Stimulated activated CD4-positive, alpha-beta T cell treated with anti-CD3 and anti-CD28 coated beads, Interleukin-4, amount 100 ng/mL, for 4 hours (primary cell): ENCODE results near the gene IGSF21.

Experiments used
- DNase-seq, 2 experiments: peaks; one replicate each; pipeline ENCODE4 v3.0.0-alpha.2; 2020

Gene IGSF21

GRCh38 chr1:18120638-18121037, 13.0 kb downstream of the IGSF21 start:
- no peak for DNase-seq

- DNase-seq: no peak
Measured at GRCh38 chr1:18121072-18121820, 13.6 kb downstream of the IGSF21 start.

DNA sequence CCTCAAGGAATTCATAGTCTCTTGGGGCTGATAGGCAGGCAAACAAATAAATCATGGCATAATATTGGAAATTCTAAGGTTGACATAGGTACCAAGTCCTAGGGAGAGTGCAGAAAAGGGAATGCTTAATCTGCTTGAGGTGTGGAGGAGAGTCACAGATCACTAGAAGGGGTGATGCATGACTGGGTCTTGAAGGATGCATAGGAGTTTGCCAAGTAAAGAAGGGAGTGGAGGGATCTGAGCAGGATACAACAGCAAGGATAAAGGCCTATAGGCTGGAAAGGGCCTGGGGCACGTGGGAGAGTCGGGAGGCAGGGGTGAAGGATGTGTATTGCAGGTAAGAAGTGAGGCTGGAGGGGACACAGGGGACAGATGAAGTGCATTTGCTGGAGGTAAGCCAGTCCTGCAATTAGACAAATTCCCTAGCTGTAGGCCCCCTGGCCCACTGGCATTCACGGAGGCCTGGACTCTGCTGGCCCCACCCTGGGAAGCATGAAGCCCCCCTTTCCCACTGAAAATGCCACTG, 15.9 kb downstream of the IGSF21 start:
- no peak for DNase-seq

DNA sequence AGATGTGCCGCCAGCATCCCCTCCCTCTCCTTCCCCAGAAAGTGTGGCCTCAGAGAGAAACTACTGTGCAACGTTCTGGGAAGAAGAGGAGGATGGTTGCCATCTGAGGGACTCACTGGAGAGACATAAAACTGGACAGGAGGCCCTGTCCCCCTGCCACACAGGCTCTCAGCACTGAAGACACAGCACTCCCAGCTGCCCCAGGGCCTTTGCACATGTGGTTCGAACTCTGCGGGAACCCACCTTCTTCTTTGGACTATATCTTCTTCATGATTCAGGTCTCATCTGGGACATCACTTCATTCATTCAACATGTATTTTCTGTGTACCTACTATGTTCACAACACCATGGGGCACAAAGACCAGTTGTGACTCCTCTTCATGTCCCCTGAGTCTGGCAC, 17.4 kb downstream of the IGSF21 start:
- no peak for DNase-seq

GRCh38 chr1:18126616-18127015, 19.0 kb downstream of the IGSF21 start:
- no peak for DNase-seq

GRCh38 chr1:18128298-18128697, 20.7 kb downstream of the IGSF21 start:
- DNase-seq: no peak

- no peak for DNase-seq
Measured at GRCh38 chr1:18130356-18130755, 22.8 kb downstream of the IGSF21 start.

DNA sequence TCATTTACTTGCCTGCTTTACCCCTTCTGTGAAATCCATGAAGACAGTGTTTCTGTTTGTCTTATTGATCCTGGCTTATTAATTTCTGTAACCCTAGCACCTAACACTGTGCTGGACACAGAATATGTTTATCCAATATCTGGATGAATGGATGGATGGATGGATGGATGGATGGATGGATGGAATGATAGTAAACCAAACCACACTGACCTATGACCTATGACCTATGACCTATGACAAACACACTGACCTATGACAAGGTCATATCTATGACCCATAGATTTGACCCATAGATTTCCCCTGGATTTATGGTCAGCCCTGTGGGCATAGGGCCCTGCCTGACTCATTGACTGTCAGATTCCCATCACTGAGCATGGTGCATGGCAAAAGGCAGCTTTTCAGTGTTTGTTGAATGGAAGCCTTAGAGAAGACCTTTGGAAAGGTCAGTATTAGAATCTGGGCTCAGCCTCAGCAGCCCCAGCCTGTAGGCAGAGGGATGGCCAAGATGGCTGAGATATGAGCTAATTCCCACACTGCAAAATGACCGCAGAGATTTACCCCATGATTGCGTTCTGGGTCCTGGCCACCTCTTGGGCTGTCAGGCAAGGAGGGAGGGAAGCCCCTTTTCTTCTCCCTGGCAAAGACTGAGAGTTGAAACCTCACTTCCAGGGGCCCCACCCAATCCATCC, 24.6 kb downstream of the IGSF21 start:
- DNase-seq: no peak

DNA sequence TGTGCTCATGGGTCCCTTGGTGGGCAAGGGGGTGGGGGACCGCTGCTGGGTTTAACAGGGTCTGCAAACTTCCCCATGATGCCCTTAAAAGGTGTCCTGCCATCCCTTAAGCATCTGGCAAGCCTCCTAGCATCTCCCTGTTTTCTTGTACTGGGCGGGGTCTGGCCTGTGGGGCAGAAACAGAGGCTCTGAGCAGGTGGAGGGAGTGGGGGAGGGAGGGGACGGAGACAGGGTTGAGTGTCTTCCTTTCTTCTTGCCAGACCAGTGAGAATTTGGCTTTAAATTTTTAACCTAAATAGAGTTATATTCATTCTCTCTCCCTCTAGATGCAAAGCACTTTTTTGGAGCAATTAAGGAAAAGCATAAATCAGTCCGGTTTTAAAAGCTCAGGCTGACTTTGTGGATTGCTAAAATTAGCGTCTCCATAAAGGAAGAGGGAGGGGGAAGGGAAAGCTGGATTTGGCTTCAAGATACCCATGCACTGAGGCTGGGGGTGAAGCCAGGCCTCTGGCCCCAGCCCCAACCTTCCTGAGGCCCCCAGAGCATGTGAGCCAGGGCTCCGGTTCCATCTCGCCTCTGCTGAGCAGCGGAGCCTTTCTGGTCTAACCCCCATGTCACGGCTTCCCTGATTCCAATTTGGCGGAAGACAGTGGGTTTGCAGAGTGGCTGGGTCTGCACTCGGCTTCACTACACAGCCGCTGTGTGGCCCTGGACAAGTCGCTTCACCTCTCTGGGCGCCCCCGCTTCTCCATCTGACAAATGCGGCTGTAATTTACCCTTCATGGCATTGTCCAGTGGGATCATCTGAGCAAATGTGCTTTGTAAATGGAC, 25.3 kb downstream of the IGSF21 start:
- no peak for DNase-seq

- no peak for DNase-seq
Measured at GRCh38 chr1:18134324-18135046, 26.9 kb downstream of the IGSF21 start.

DNA sequence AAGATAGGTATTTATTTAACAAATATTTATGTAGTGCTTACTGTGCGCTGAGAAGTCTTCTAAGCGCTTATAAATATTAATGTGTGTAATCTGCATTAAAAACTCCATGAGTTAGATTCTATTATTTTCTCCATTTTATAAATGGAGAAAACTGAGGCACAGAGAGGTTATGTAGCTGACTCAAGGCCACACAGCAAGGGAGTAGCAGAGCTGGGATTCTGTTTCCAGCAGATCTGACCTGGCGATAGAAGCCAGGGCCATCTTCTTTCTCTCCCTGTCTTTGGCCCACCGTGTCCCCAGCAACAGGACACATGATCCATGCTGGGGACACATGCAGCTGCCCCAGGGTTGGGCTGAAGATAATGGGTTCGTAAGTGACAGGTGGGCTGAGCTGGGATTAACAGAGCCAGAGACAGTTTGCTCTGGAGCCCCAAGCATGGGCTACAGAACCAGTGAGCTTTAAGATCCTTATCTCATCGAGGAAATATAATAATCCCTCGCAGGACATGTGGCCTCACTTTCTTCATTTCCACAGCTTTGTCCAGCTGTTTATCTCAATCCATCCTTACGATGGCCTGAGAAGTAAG, 30.3 kb downstream of the IGSF21 start:
- no peak for DNase-seq

GRCh38 chr1:18139198-18139981, 31.8 kb downstream of the IGSF21 start:
- no peak for DNase-seq

DNA sequence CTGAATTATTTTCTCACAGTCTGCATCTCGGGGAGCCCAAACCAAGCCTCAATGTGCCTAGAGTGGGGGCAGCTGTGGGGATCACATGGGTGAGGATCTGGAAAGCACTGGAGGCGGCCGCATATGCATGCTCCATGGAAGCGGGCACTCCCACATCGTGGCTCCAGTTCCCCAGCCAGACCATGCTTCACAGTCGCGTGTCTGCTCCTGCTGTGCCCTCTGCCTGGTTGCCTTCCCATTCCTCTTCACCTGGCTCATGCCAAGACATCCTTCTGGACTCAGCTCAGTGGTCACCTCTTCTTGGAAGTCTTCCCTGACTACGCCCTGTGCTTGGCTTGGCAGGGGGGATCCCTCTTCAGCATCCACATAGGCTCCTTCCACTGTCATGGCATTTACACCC, 32.8 kb downstream of the IGSF21 start:
- no peak for DNase-seq

GRCh38 chr1:18141661-18142060, 34.1 kb downstream of the IGSF21 start:
- no peak for DNase-seq

DNA sequence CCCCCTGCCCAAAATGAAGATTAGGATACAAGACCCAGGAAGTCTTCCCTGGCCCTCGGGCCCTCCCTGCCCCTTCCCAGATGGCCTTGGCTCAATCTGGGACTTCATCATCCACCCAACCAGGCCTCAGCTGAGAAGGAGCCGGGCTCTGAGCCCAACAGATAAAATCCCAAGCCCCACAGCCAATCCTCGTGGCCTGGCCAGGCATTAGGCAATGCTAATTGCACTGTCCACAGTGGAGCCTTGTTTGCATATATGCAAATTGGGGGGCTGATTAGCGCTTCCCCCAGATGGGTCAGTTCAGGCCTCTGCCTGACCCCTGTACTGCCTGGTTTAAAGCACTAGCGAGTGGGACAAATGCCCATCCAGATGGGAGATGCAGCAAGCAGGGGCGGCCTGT, 34.9 kb downstream of the IGSF21 start:
- DNase-seq: no peak

GRCh38 chr1:18142969-18143368, 35.4 kb downstream of the IGSF21 start:
- no peak for DNase-seq

- DNase-seq: no peak
Measured at GRCh38 chr1:18144062-18144461, 36.5 kb downstream of the IGSF21 start.

GRCh38 chr1:18144916-18145647, 37.5 kb downstream of the IGSF21 start:
- DNase-seq: no peak

DNA sequence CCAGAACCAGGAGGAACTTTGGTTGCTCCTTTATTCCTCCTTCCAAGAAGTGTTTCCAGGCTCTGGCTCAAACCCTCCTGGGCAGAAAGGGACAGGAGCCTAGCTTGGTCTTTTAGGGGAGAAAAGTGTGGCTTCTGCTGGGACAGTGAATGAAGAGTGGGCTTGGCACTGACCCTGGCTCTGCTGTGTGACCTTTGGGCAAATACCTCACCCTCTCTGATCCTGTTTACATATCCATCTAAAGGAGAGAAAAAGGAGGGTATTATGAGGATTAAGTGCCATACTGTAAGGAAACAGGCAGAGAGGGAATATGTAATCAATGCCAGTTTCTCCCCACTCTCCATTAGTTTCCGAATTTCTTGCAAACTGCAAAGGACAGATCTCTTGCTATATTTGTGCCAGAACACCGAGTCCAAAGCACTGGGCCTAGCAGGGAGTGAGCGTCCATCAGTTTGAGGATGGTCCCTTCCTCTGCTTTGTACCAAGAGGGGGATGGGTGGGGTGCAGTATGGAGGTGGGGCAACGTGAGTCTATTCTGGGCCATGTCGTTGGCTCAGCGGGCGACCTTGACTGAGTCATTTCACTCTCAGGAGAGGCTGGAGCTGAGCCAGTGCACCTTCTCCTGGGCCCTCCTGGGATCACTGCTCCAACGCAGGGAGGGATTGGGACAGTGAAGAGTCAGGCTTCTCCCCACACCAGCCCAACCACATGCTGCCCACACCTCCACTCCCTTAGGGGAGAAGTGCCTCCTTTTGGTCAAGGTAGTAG, 38.4 kb downstream of the IGSF21 start:
- DNase-seq: no peak

- no peak for DNase-seq
Measured at GRCh38 chr1:18146886-18147285, 39.3 kb downstream of the IGSF21 start.
